Fibroblast of lung (primary cell): ENCODE results near the gene SCN8A. TPM values are rescaled to one million over a fixed set of nuclear protein-coding genes. Genes with fewer than 3 reads are reported as not detected.

Experiments used
- DNase-seq, 2 donors: peaks; one replicate each; pipeline versions ENCODE4 v3.0.0 to v3.0.0-alpha.2; 2010; ENCODE audit warnings: low read depth in 2 of 2
- H2AFZ ChIP-seq: 2 replicates; pipeline ENCODE4 v1.5.1; 2012; ENCODE audit warnings: low read length, control low read depth, inconsistent platforms
- H3K27ac ChIP-seq: 2 replicates; pipeline ENCODE4 v1.5.1; 2011; ENCODE audit warnings: low read length, control low read depth; ENCODE audit not compliant: insufficient read depth
- H3K27me3 ChIP-seq: 2 replicates; pipeline ENCODE4 v1.5.1; 2011; ENCODE audit warnings: mild to moderate bottlenecking, low read length; ENCODE audit not compliant: control insufficient read depth, insufficient read depth
- H3K36me3 ChIP-seq: 2 replicates; pipeline ENCODE4 v1.5.1; 2011; ENCODE audit warnings: low read length; ENCODE audit not compliant: control insufficient read depth, insufficient read depth
- H3K4me1 ChIP-seq: 2 replicates; pipeline ENCODE4 v1.5.1; 2011; ENCODE audit warnings: low read length; ENCODE audit not compliant: control insufficient read depth, insufficient read depth; ENCODE audit errors: extremely low read depth
- H3K4me2 ChIP-seq: 2 replicates; pipeline ENCODE4 v1.5.1; 2011; ENCODE audit warnings: low read length, control low read depth; ENCODE audit not compliant: insufficient read depth; ENCODE audit errors: extremely low read depth
- H3K4me3 ChIP-seq, 4 experiments: fragments of 200-600 bp in 1 of 4; sonication (generic) in 1 of 4; replicated peaks in 1 of 4; 2 replicates each; pipeline ENCODE4 v1.5.1; 2011 to 2016; ENCODE audit warnings: low read length in 4 of 4, low read depth in 3 of 4, mild to moderate bottlenecking in 3 of 4, control low read depth in 2 of 4, inconsistent platforms in 1 of 4, mixed read lengths in 1 of 4; ENCODE audit not compliant: insufficient read depth in 1 of 4; ENCODE audit errors: control extremely low read depth in 1 of 4
- H3K79me2 ChIP-seq: 2 replicates; pipeline ENCODE4 v1.5.1; 2012; ENCODE audit warnings: mild to moderate bottlenecking, low read length, inconsistent platforms; ENCODE audit not compliant: control insufficient read depth, insufficient read depth
- H3K9ac ChIP-seq: 2 replicates; pipeline ENCODE4 v1.5.1; 2011; ENCODE audit warnings: mild to moderate bottlenecking, low read length, control low read depth; ENCODE audit not compliant: insufficient read depth
- H3K9me3 ChIP-seq: 2 replicates; pipeline ENCODE4 v1.5.1; 2012; ENCODE audit warnings: low read depth, low read length; ENCODE audit not compliant: control insufficient read depth, insufficient read depth
- H4K20me1 ChIP-seq: 2 replicates; pipeline ENCODE4 v1.5.1; 2011; ENCODE audit warnings: low read length; ENCODE audit not compliant: control insufficient read depth, insufficient read depth; ENCODE audit errors: extremely low read depth
- CTCF ChIP-seq, 2 donors: IDR thresholded peaks in 1 of 2; conservative IDR thresholded peaks in 1 of 2; 1 replicate in 1 of 2; 2 replicates in 1 of 2; pipeline ENCODE4 v1.5.1; 2011 to 2012; ENCODE audit warnings: low read length in 2 of 2, control low read depth in 1 of 2, inconsistent platforms in 1 of 2, low read depth in 1 of 2, mild to moderate bottlenecking in 1 of 2
- EZH2 ChIP-seq: IDR thresholded peaks from 2 replicates; pipeline ENCODE4 v1.5.1; 2012; ENCODE audit warnings: low read length, control low read depth, mild to moderate bottlenecking; ENCODE audit errors: missing control alignments
- polyA plus RNA-seq, 2 donors: library from polyadenylated mRNA; depleted of rRNA in 1 of 2; stranded (reverse) in 1 of 2; unstranded in 1 of 2; fragments of >200 nt; gene quantifications; 2 replicates each; pipeline ENCODE4 v1.2.1, GENCODE V29; 2011 to 2012; ENCODE audit warnings: missing spikeins in 1 of 2
- total RNA-seq: library from RNA; depleted of rRNA; stranded (reverse); fragments of >200 nt; gene quantifications from 2 replicates; pipeline ENCODE4 v1.2.1, GENCODE V29; 2014

SCN8A gene
- total and polyA plus RNA-seq, 2 donors (not counting 1 experiment from before 2014, with no cell fraction given) = 12.8 to 27.2 TPM

GRCh38 chr12:51820526-51821439, 229.8 kb downstream of the SCN8A start:
- H3K4me3 ChIP-seq = peak overlapping the region; percentile 40 to 69 (median 58)
- DNase-seq = peak; percentile 63 to 71
- peak overlapping the region; percentile 69 for H3K9ac ChIP-seq
- H3K27me3 ChIP-seq = no peaks in the 10 kb centered on the region
- H3K9me3 ChIP-seq = no peaks in the 10 kb centered on the region
- H3K36me3 ChIP-seq = no peaks in the 10 kb centered on the region
- peak overlapping the region; percentile 71 for H3K27ac ChIP-seq
- H3K79me2 ChIP-seq = no peaks in the 10 kb centered on the region
- no peaks in the 10 kb centered on the region for H4K20me1 ChIP-seq
- peak overlapping the region; percentile 65 for H2AFZ ChIP-seq
- peak in 1 of 2 donors; percentile 8 for TF ChIP-seq CTCF (conservative IDR thresholded peaks at IDR 0.05 in 1 of 2, IDR thresholded peaks at IDR 0.05 in 1 of 2; ENCODE audit: low read depth in 1 of 2, low read length in 2 of 2)
- no peak for TF ChIP-seq EZH2
- peaks cover 4% of the 10 kb centered on the region for H3K4me1 ChIP-seq
- peak overlapping the region; percentile 72 for H3K4me2 ChIP-seq

- no peaks in the 10 kb centered on the region for H3K79me2 ChIP-seq
- H3K9me3 ChIP-seq = no peaks in the 10 kb centered on the region
- no peaks in the 10 kb centered on the region for H4K20me1 ChIP-seq
- peak overlapping the region; percentile 69 for H3K9ac ChIP-seq
- H3K4me3 ChIP-seq = peak overlapping the region; percentile 40 to 69 (median 58)
- peaks cover 4% of the 10 kb centered on the region for H3K4me1 ChIP-seq
- peak overlapping the region; percentile 71 for H3K27ac ChIP-seq
- peak overlapping the region; percentile 65 for H2AFZ ChIP-seq
- H3K36me3 ChIP-seq = no peaks in the 10 kb centered on the region
- TF ChIP-seq EZH2 (no peak), CTCF (conservative IDR thresholded peaks at IDR 0.05 in 1 of 2, IDR thresholded peaks at IDR 0.05 in 1 of 2; ENCODE audit: low read depth in 1 of 2, low read length in 2 of 2) (no peak)
- no peak for DNase-seq
- H3K4me2 ChIP-seq = peak overlapping the region; percentile 42
- no peaks in the 10 kb centered on the region for H3K27me3 ChIP-seq
Measured at GRCh38 chr12:51821440-51822260, 230.6 kb downstream of the SCN8A start.

GRCh38 chr12:51822261-51822616, 231.2 kb downstream of the SCN8A start:
- Histone ChIP-seq H3K27ac (no peak overlapping the region), H3K9ac (no peak overlapping the region), H3K4me3 (peak overlapping the region in 3 of 4 experiments; percentile 7 to 43 (median 9)), H4K20me1 (no peaks in the 10 kb centered on the region), H3K27me3 (no peaks in the 10 kb centered on the region), H3K4me1 (peaks cover 4% of the 10 kb centered on the region), H3K36me3 (no peaks in the 10 kb centered on the region), H3K79me2 (no peaks in the 10 kb centered on the region), H2AFZ (no peak overlapping the region), H3K9me3 (no peaks in the 10 kb centered on the region), H3K4me2 (no peak overlapping the region)
- no peak for DNase-seq
- TF ChIP-seq EZH2 (no peak), CTCF (conservative IDR thresholded peaks at IDR 0.05 in 1 of 2, IDR thresholded peaks at IDR 0.05 in 1 of 2; ENCODE audit: low read depth in 1 of 2, low read length in 2 of 2) (no peak)
